GM12891 (cell line): Measurements from ENCODE around the gene ANKRD28.

Experiments used
- POLR2A ChIP-seq: IDR thresholded peaks from 2 replicates; pipeline ENCODE4 v1.6.1; 2011; ENCODE audit warnings: low read depth, low read length, control low read depth
- POLR2AphosphoS5 ChIP-seq: IDR thresholded peaks from 2 replicates; pipeline ENCODE4 v1.6.1; 2011; ENCODE audit warnings: low read depth, low read length, control low read depth
- SPI1 ChIP-seq: IDR thresholded peaks from 2 replicates; pipeline ENCODE4 v1.6.1; 2011; ENCODE audit warnings: low read depth, low read length, control low read depth
- TAF1 ChIP-seq: IDR thresholded peaks from 2 replicates; pipeline ENCODE4 v1.6.1; 2011; ENCODE audit warnings: low read depth, low read length, control low read depth

- no peak for TF ChIP-seq POLR2A
- no peak for TF ChIP-seq POLR2AphosphoS5
- no peak for TF ChIP-seq TAF1
- no peak for TF ChIP-seq SPI1
Observed at GRCh38 chr3:15636028-15636709, 161.6 kb downstream of the ANKRD28 start.
